Measurements from ENCODE around the gene TMOD2. TPM values are rescaled to one million over a fixed set of nuclear protein-coding genes. Genes with fewer than 3 reads are reported as not detected.

TMOD2 gene
- total RNA-seq, 1 experiment from 2014 or later: 5.7 TPM

DNA sequence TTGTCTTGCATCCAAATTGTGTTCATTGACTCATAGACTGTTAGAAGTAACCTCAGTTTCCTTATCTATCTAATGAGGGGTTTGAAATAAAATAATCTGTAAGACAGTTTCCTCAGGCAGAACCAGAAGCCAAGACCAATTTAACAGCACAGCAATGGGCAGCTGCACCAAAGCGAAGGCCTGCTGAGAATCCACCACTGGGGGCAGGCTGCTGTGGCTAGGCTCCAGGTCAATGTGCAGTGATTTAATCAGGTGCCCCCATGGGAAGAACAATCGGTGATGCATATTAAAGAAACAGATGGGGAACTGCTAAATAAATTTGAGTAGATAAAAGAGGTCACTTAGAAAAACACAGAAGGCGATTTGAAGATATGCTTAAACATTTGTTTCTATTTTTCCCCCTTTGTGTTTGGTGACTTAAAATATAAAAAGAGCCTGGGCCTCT is 50.0 kb downstream of the TMOD2 start:
- intact Hi-C loops (cut with micrococcal nuclease): loop anchor here (5.0 kb wide), 1 partner anchor 106 kb away; no protein-coding TSS in a partner anchor
- ChIA-PET CTCF (interaction anchor here (0.9 to 1.0 kb wide), 2 partner anchors 25 to 87 kb away, joined by 3 to 5 read pairs; no protein-coding TSS in a partner anchor), POLR2A (no interaction called here), RAD21 (ENCODE audit: low non-redundant PET in 1 of 2, low total read pairs in 2 of 2, uncharacterized antibody in 2 of 2, unreplicated experiment in 2 of 2) (no interaction called here)
- TF ChIP-seq, protein P1, sequence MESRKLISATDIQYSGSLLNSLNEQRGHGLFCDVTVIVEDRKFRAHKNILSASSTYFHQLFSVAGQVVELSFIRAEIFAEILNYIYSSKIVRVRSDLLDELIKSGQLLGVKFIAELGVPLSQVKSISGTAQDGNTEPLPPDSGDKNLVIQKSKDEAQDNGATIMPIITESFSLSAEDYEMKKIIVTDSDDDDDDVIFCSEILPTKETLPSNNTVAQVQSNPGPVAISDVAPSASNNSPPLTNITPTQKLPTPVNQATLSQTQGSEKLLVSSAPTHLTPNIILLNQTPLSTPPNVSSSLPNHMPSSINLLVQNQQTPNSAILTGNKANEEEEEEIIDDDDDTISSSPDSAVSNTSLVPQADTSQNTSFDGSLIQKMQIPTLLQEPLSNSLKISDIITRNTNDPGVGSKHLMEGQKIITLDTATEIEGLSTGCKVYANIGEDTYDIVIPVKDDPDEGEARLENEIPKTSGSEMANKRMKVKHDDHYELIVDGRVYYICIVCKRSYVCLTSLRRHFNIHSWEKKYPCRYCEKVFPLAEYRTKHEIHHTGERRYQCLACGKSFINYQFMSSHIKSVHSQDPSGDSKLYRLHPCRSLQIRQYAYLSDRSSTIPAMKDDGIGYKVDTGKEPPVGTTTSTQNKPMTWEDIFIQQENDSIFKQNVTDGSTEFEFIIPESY (IDR thresholded peaks at IDR 0.05; ENCODE audit: extremely low read depth, insufficient replicate concordance, low read length): no peak
- TF ChIP-seq, protein P2, sequence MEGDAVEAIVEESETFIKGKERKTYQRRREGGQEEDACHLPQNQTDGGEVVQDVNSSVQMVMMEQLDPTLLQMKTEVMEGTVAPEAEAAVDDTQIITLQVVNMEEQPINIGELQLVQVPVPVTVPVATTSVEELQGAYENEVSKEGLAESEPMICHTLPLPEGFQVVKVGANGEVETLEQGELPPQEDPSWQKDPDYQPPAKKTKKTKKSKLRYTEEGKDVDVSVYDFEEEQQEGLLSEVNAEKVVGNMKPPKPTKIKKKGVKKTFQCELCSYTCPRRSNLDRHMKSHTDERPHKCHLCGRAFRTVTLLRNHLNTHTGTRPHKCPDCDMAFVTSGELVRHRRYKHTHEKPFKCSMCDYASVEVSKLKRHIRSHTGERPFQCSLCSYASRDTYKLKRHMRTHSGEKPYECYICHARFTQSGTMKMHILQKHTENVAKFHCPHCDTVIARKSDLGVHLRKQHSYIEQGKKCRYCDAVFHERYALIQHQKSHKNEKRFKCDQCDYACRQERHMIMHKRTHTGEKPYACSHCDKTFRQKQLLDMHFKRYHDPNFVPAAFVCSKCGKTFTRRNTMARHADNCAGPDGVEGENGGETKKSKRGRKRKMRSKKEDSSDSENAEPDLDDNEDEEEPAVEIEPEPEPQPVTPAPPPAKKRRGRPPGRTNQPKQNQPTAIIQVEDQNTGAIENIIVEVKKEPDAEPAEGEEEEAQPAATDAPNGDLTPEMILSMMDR (IDR thresholded peaks at IDR 0.05 in 2 of 3, conservative IDR thresholded peaks at IDR 0.05 in 1 of 3; ENCODE audit: borderline replicate concordance in 1 of 3, insufficient read depth in 1 of 3, low read depth in 2 of 3, low read length in 2 of 3): peak; percentile 29 to 96 (median 95); a peak in 5 of 6 replicates
- no peak for TF ChIP-seq SP1 (IDR thresholded peaks at IDR 0.05; ENCODE audit: low read depth)
- TF ChIP-seq EZH2 (IDR thresholded peaks at IDR 0.05): no peak
- TF ChIP-seq RAD21 (IDR thresholded peaks at IDR 0.05; ENCODE audit: low read depth): peak; percentile 28; the same call in 1 of the 2 replicates
- TF ChIP-seq TCF7L2 (IDR thresholded peaks at IDR 0.05; ENCODE audit: borderline replicate concordance, extremely low read depth, insufficient read depth, insufficient read length): no peak
- Histone ChIP-seq H3K27me3 (ENCODE audit: insufficient read depth, low read length) (no peaks in the 10 kb centered on the region), H3K4me3 (replicated peaks in 1 of 2; ENCODE audit: low read depth in 1 of 2, low read length in 2 of 2) (no peak overlapping the region), H3K9ac (ENCODE audit: low read length) (no peak overlapping the region), H3K9me3 (ENCODE audit: control insufficient read depth in 1 of 2, insufficient read depth in 1 of 2, low read depth in 1 of 2, low read length in 2 of 2) (no peaks in the 10 kb centered on the region), H3K9me2 (ENCODE audit: insufficient read depth) (no peaks in the 10 kb centered on the region), H3K79me2 (ENCODE audit: insufficient read depth, low read length) (no peaks in the 10 kb centered on the region), H2AFZ (ENCODE audit: low read depth, low read length, poor library complexity, severe bottlenecking) (peak overlapping the region; percentile 56), H3K4me1 (ENCODE audit: control insufficient read depth in 1 of 2, insufficient read depth in 2 of 2, low read length in 2 of 2) (peaks cover 4 to 11% of the 10 kb centered on the region in 2 experiments; a peak in 3 of 4 replicates), H3K4me2 (ENCODE audit: low read length) (no peak overlapping the region), H3K36me3 (ENCODE audit: control insufficient read depth in 1 of 2, insufficient read depth in 2 of 2, low read length in 2 of 2) (no peaks in the 10 kb centered on the region), H3K27ac (ENCODE audit: low read depth, low read length) (no peak overlapping the region), H4K20me1 (ENCODE audit: insufficient read depth) (no peaks in the 10 kb centered on the region)
- no TSS peak for BruUV-seq (replicated peaks)
- ATAC-seq (peak; percentile 97), DNase-seq (ENCODE audit: low read depth, low spot score) (peak; percentile 33)
